ENCODE measurements around the gene NME2. TPM values are rescaled to one million over a fixed set of nuclear protein-coding genes. Genes with fewer than 3 reads are reported as not detected.

Gene NME2
- total and polyA plus RNA-seq, 2 of the 8 experiments (the other 6 are each of a cell fraction or from before 2014, with no cell fraction given), result 827 to 929 TPM

DNA sequence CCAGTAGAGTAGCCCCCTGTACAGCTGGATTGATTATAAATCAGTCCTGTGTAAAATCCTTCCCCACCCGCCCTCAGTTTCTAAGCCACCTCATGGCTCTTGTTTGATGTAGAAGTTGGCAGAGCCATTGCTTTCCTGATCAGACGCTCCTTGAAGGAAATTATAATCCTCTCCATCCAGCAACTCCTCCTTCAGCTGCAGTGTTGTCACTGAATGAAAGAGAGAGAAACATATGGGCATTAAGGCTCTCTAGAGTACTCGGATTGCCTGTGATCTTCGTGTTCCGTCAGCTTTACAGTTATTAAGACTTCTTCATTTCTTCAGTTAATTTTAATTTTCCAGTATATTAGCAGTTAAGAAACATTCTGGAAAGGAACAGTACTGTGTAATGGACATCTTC, 14.3 kb downstream of the NME2 start:
- CTCF ChIA-PET (ENCODE audit: partially characterized antibody), result no interaction called here
- TF ChIP-seq EP300 (IDR thresholded peaks at IDR 0.05; ENCODE audit: borderline replicate concordance in 1 of 2, low read depth in 2 of 2, low read length in 2 of 2), result no peak
- H4K91ac ChIP-seq (replicated peaks; ENCODE audit: insufficient read length, low read length), result no peak overlapping the region

More for the DNA sequence above, 14.3 kb downstream of the NME2 start:
- no peaks in the 10 kb centered on the region for H3K79me1 ChIP-seq (ENCODE audit: low read depth, low read length)
- no peak overlapping the region for H2AFZ ChIP-seq (ENCODE audit: low read length)
- H3K18ac ChIP-seq (ENCODE audit: extremely low read depth, low read length), result no peak overlapping the region
- H3K14ac ChIP-seq (ENCODE audit: insufficient read length), result no peak overlapping the region
- H2BK15ac ChIP-seq (ENCODE audit: low read length), result no peak overlapping the region
- no peak overlapping the region for H2AK5ac ChIP-seq (ENCODE audit: low read depth, low read length)
- FAIRE-seq, result no peak
- H2BK120ac ChIP-seq (replicated peaks; ENCODE audit: low read depth, low read length), result no peak overlapping the region
- H3K9ac ChIP-seq (replicated peaks in 1 of 4; ENCODE audit: extremely low read depth in 1 of 4, low read depth in 3 of 4, low read length in 3 of 4), result no peak overlapping the region
- H4K20me1 ChIP-seq (replicated peaks in 1 of 2; ENCODE audit: control insufficient read depth in 1 of 2, insufficient read depth in 2 of 2, low read length in 2 of 2), result peaks cover 0 to 3% of the 10 kb centered on the region in 2 experiments
- H3K4ac ChIP-seq (replicated peaks; ENCODE audit: insufficient read length, low read depth, low read length), result no peak overlapping the region
- no peaks in the 10 kb centered on the region for H3K27me3 ChIP-seq (replicated peaks in 1 of 4; ENCODE audit: control insufficient read depth in 3 of 4, extremely low read depth in 1 of 4, insufficient read depth in 3 of 4, low read length in 3 of 4)
- H3K4me1 ChIP-seq (replicated peaks in 1 of 4; ENCODE audit: control insufficient read depth in 3 of 4, insufficient read depth in 4 of 4, low read length in 3 of 4), result no peaks in the 10 kb centered on the region
- no peak overlapping the region for H2BK5ac ChIP-seq (ENCODE audit: low read depth, low read length)
- H3K79me2 ChIP-seq (ENCODE audit: control insufficient read depth in 1 of 2, insufficient read depth in 2 of 2, low read length in 2 of 2), result no peaks in the 10 kb centered on the region
- H3K4me3 ChIP-seq (ENCODE audit: extremely low read depth in 1 of 4, insufficient read depth in 2 of 4, low read depth in 3 of 4, low read length in 4 of 4), result no peak overlapping the region
- H2BK12ac ChIP-seq (ENCODE audit: low read depth, low read length), result no peak overlapping the region
- H3K4me2 ChIP-seq (ENCODE audit: insufficient read depth in 1 of 2, low read depth in 2 of 2, low read length in 2 of 2), result no peak overlapping the region
- no peaks in the 10 kb centered on the region; the same call in 1 of the 2 replicates for H3K23me2 ChIP-seq (ENCODE audit: low read depth, low read length)
- POLR2A ChIA-PET (ENCODE audit: partially characterized antibody), result interaction anchor here (0.6 to 1.8 kb wide), 3 partner anchors 10 to 15 kb away, joined by 3 to 10 read pairs (median 3); partner anchors contain the start of gene NME2
- DNase-seq (ENCODE audit: low read depth in 1 of 2, low spot score in 2 of 2), result peak in 1 of 2 experiments; percentile 16
- no peak overlapping the region for H3K27ac ChIP-seq (ENCODE audit: low read depth, low read length)
- no peak overlapping the region for H3K23ac ChIP-seq (ENCODE audit: insufficient read length)
- H2BK20ac ChIP-seq (ENCODE audit: low read length), result no peak overlapping the region
- peaks cover 6 to 45% (median 20%) of the 10 kb centered on the region in 4 experiments for H3K36me3 ChIP-seq (ENCODE audit: control insufficient read depth in 2 of 4, insufficient read depth in 4 of 4, low read length in 3 of 4)
- no peak overlapping the region for H4K8ac ChIP-seq (ENCODE audit: extremely low read depth, insufficient read depth, low read length)
- H4K5ac ChIP-seq (ENCODE audit: insufficient read length, low read depth, low read length), result no peak overlapping the region
- H3K9me3 ChIP-seq (ENCODE audit: insufficient read depth in 2 of 2, low read depth in 1 of 2, low read length in 1 of 2), result no peaks in the 10 kb centered on the region
- WGBS, 2 experiments (ENCODE audit: extremely low coverage in 1 of 2, insufficient coverage in 1 of 2, insufficient read length in 1 of 2, insufficient replicate concordance in 2 of 2, low coverage in 1 of 2, low lambda C conversion rate in 2 of 2, missing lambda C conversion rate in 1 of 2), result 94% methylated on average over 5 of the region's 5 CpGs; no CpG with 5 or more reads in 1 of the 2 experiments
- H3K56ac ChIP-seq (replicated peaks; ENCODE audit: insufficient read length, low read depth, low read length), result no peak overlapping the region

Data from H1 (cell line).